Esophagus muscularis mucosa (tissue), 4 donors: ENCODE results near the gene CDH4. TPM values are rescaled to one million over a fixed set of nuclear protein-coding genes. Genes with fewer than 3 reads are reported as not detected.

Source experiments
- DNase-seq: peaks from one replicate; pipeline ENCODE4 v3.0.0-alpha.2; 2017; ENCODE audit errors: extremely low spot score
- H3K27ac ChIP-seq, 4 donors: fragments of 200-600 bp; sonication (generic); replicated peaks in 1 of 4; 1 replicate in 3 of 4; 2 replicates in 1 of 4; pipeline ENCODE4 v1.5.1; 2016 to 2019; ENCODE audit warnings: mild to moderate bottlenecking in 1 of 4
- H3K27me3 ChIP-seq, 4 donors: fragments of 200-600 bp; sonication (generic); one replicate each; pipeline versions ENCODE4 v1.5.1 to v1.6.0; 2016 to 2019
- H3K36me3 ChIP-seq, 4 donors: fragments of 200-600 bp; sonication (generic); one replicate each; pipeline ENCODE4 v1.5.1; 2016 to 2019
- H3K4me1 ChIP-seq, 4 donors: fragments of 200-600 bp; sonication (generic); one replicate each; pipeline ENCODE4 v1.5.1; 2016 to 2019
- H3K4me3 ChIP-seq, 4 donors: fragments of 200-600 bp; sonication (generic); 1 replicate in 2 of 4; 2 replicates in 2 of 4; pipeline ENCODE4 v1.5.1; 2016 to 2019; ENCODE audit warnings: mild to moderate bottlenecking in 4 of 4, moderate library complexity in 1 of 4
- H3K9me3 ChIP-seq, 4 donors: fragments of 200-600 bp; sonication (generic); 1 replicate in 3 of 4; 2 replicates in 1 of 4; pipeline ENCODE4 v1.5.1; 2016 to 2019
- CTCF ChIP-seq, 3 experiments: fragments of 200-600 bp in 2 of 3; fragments of 450-650 bp in 1 of 3; sonication (generic) in 2 of 3; IDR thresholded peaks; one replicate each; pipeline ENCODE4 v1.5.1; 2017 to 2019; ENCODE audit warnings: antibody characterized with exemption in 3 of 3, mild to moderate bottlenecking in 2 of 3, moderate library complexity in 1 of 3
- EP300 ChIP-seq: sonication (generic); formaldehyde crosslinking; IDR thresholded peaks from one replicate; pipeline ENCODE4 v1.6.1; 2017; ENCODE audit warnings: antibody characterized with exemption
- POLR2A ChIP-seq: fragments of 450-650 bp; IDR thresholded peaks from one replicate; pipeline ENCODE4 v1.6.1; 2017; ENCODE audit warnings: antibody characterized with exemption, moderate library complexity, mild to moderate bottlenecking, low read depth
- POLR2AphosphoS5 ChIP-seq, 2 donors: sonication (generic); formaldehyde crosslinking; IDR thresholded peaks; one replicate each; pipeline ENCODE4 v1.6.1; 2017; ENCODE audit warnings: antibody characterized with exemption in 2 of 2
- WGBS: methylation state at CpG from one replicate; pipeline ENCODE4 v1.1.5; 2018; 5-methylcytosine and 5-hydroxymethylcytosine counted together
- intact Hi-C: fragments of 100-400 bp; cut with DNase I; formaldehyde crosslinking; loops from one replicate; pipeline ENCODE4 v1.15.1; 2023
- total RNA-seq, 4 donors: library from RNA; depleted of rRNA; stranded (reverse); fragments of >200 nt; gene quantifications; one replicate each; pipeline versions ENCODE4 v1.1.0 to v1.2.1, GENCODE V29; 2016

Gene CDH4
- total RNA-seq, 4 donors from 2014 or later, result 0.42 to 1.3 (median 0.48) TPM

GRCh38 chr20:61814244-61814643 lies 562.2 kb downstream of the CDH4 start:
- no peak overlapping the region for H3K4me3 ChIP-seq
- H3K27me3 ChIP-seq, result peaks cover 0 to 15% (median 0%) of the 10 kb centered on the region in 4 donors
- 89% methylated on average over 9 of the region's 11 CpGs for WGBS
- no peaks in the 10 kb centered on the region for H3K4me1 ChIP-seq
- DNase-seq, result no peak
- no peaks in the 10 kb centered on the region for H3K36me3 ChIP-seq
- no peak for TF ChIP-seq EP300
- TF ChIP-seq POLR2AphosphoS5 (IDR thresholded peaks at IDR 0.05), result no peak
- TF ChIP-seq CTCF (IDR thresholded peaks at IDR 0.05), result no peak
- TF ChIP-seq POLR2A, result no peak
- no peaks in the 10 kb centered on the region for H3K9me3 ChIP-seq
- no peak overlapping the region for H3K27ac ChIP-seq
- intact Hi-C loops, result no loop called here

DNA sequence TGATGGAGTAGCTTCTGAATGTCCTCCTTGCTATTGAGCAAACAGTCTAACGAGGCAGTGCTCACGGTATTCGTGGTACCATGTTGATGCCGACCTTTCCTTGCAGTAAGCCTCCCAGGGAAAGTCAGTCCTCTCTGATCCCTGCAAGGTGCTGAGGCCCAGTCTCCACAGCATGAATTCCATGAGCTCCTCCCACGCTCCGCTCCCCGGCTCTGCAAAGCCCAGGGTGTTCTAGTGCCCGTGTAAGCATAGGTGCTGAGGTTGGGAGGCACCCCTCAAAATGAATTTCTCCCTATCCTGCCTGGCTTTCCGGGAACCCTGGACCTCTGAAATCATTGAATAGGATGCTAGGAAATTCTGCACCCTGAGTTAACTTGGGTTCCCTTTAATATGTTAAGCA lies 562.7 kb downstream of the CDH4 start:
- TF ChIP-seq CTCF (IDR thresholded peaks at IDR 0.05) (no peak), POLR2A (no peak), EP300 (no peak), POLR2AphosphoS5 (IDR thresholded peaks at IDR 0.05) (no peak)
- H3K27me3 ChIP-seq, result peaks cover 0 to 12% (median 0%) of the 10 kb centered on the region in 4 donors
- WGBS, result 88% methylated on average over 9 of the region's 9 CpGs
- intact Hi-C loops, result no loop called here
- no peak for DNase-seq
- no peaks in the 10 kb centered on the region for H3K9me3 ChIP-seq
- H3K36me3 ChIP-seq, result no peaks in the 10 kb centered on the region
- no peak overlapping the region for H3K27ac ChIP-seq
- no peak overlapping the region for H3K4me3 ChIP-seq
- H3K4me1 ChIP-seq, result no peaks in the 10 kb centered on the region

DNA sequence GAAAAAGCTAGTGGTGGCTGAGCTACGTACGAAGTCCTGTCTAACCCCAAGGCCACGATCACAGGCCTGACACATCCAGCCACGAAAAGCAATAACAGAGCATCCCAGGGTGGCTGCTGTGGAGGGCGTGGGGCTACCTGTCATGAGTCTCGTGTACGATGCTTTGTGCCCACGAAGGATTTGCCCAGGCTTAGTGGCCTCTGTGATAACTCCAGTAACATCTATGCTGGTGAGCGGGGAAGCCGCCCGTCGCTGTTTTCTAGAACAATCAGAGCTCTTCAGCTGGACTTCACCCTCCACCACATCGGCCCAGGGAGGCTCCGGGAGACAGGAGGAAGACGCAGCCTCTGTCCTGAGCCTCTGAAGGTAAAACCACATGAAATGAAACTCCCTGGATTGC lies 563.1 kb downstream of the CDH4 start:
- Histone ChIP-seq H3K9me3 (no peaks in the 10 kb centered on the region), H3K27me3 (peaks cover 0 to 10% (median 0%) of the 10 kb centered on the region in 4 donors), H3K27ac (no peak overlapping the region), H3K4me3 (no peak overlapping the region), H3K36me3 (no peaks in the 10 kb centered on the region), H3K4me1 (no peaks in the 10 kb centered on the region)
- no peak for TF ChIP-seq POLR2A
- no peak for TF ChIP-seq POLR2AphosphoS5 (IDR thresholded peaks at IDR 0.05)
- TF ChIP-seq EP300, result no peak
- 93% methylated on average over 6 of the region's 15 CpGs for WGBS
- intact Hi-C loops, result no loop called here
- DNase-seq, result no peak

GRCh38 chr20:61815678-61816077 lies 563.6 kb downstream of the CDH4 start:
- peaks cover 0 to 10% (median 0%) of the 10 kb centered on the region in 4 donors for H3K27me3 ChIP-seq
- no peaks in the 10 kb centered on the region for H3K4me1 ChIP-seq
- 87% methylated on average over 10 of the region's 12 CpGs for WGBS
- no peaks in the 10 kb centered on the region for H3K36me3 ChIP-seq
- H3K27ac ChIP-seq, result no peak overlapping the region
- intact Hi-C loops, result no loop called here
- DNase-seq, result no peak
- H3K4me3 ChIP-seq, result no peak overlapping the region
- no peak for TF ChIP-seq POLR2A
- no peaks in the 10 kb centered on the region for H3K9me3 ChIP-seq

DNA sequence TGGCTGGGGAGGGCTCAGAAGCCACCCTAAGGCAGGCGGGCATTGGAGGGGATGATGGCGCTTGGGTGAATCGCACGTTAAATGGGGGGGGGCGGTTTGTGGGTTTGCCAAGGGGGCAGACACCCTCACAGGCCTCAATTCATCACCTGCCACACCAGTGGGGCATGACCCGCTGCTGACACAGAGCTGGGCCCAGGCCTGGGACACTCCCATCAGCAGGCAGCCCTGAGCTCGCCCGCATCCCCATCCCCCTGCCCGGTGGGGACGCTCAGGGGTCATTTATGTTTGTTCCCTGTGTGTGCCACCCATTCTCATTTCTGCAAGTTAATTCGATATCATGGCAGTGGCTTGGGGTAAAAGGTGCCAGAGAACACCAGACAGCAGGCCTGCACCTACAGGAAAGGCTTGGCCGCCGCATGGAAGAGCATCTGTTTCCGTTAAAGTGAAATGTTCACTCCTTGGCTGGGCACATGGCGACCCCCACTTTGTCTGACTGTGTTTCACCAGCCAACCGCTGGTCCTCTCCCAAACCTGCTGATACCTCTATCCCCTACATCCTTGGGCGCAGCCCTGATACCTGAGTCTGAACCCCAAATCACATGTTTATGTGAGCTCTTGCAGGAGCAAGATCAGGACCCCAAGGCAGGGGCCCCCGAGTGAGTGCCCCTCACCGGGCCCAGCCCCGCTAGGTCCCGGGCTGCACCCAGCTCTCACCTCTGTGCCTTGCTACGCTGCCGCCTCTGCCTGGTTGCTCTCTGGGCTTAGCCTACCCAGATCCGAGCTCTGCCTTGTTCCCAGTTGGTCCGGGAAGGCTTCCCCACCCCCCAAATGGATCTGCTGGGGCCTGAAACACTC lies 564.8 kb downstream of the CDH4 start:
- H3K9me3 ChIP-seq, result no peaks in the 10 kb centered on the region
- intact Hi-C loops, result no loop called here
- H3K27ac ChIP-seq, result no peak overlapping the region
- no peak for DNase-seq
- TF ChIP-seq POLR2A (no peak), CTCF (IDR thresholded peaks at IDR 0.05) (no peak), POLR2AphosphoS5 (IDR thresholded peaks at IDR 0.05) (no peak), EP300 (no peak)
- H3K4me3 ChIP-seq, result no peak overlapping the region
- peaks cover 0 to 14% (median 0%) of the 10 kb centered on the region in 4 donors for H3K27me3 ChIP-seq
- H3K4me1 ChIP-seq, result no peaks in the 10 kb centered on the region
- 87% methylated on average over 23 of the region's 25 CpGs for WGBS
- no peaks in the 10 kb centered on the region for H3K36me3 ChIP-seq
